Ishikawa (cell line): ENCODE results near the gene RPTOR.

Source experiments
- CEBPB ChIP-seq: IDR thresholded peaks from 2 replicates; pipeline ENCODE4 v1.6.1; 2012
- EGR1 ChIP-seq: IDR thresholded peaks from 2 replicates; pipeline ENCODE4 v1.6.1; 2012
- EP300 ChIP-seq: IDR thresholded peaks from 2 replicates; pipeline ENCODE4 v1.6.1; 2012; ENCODE audit warnings: borderline replicate concordance
- FOXM1 ChIP-seq: IDR thresholded peaks from 2 replicates; pipeline ENCODE4 v1.6.1; 2012; ENCODE audit warnings: low read depth, borderline replicate concordance
- RAD21 ChIP-seq: IDR thresholded peaks from 2 replicates; pipeline ENCODE4 v1.6.1; 2012; ENCODE audit warnings: low read depth
- TAF1 ChIP-seq: IDR thresholded peaks from 2 replicates; pipeline ENCODE4 v1.6.1; 2012; ENCODE audit warnings: low read depth, mild to moderate bottlenecking
- TCF12 ChIP-seq: IDR thresholded peaks from 2 replicates; pipeline ENCODE4 v1.6.1; 2012; ENCODE audit warnings: low read depth
- TEAD4 ChIP-seq: IDR thresholded peaks from 2 replicates; pipeline ENCODE4 v1.6.1; 2012
- YY1 ChIP-seq: IDR thresholded peaks from 2 replicates; pipeline ENCODE4 v1.6.1; 2012; ENCODE audit warnings: low read depth
- ZBTB7A ChIP-seq: IDR thresholded peaks from 2 replicates; pipeline ENCODE4 v1.6.1; 2012; ENCODE audit warnings: low read depth
- TF ChIP-seq, protein P1 (sequence below): IDR thresholded peaks from 2 replicates; pipeline ENCODE4 v1.6.1; 2012; ENCODE audit warnings: low read depth, mild to moderate bottlenecking
- TF ChIP-seq, protein P2 (sequence below): IDR thresholded peaks from 2 replicates; pipeline ENCODE4 v1.6.1; 2012

DNA sequence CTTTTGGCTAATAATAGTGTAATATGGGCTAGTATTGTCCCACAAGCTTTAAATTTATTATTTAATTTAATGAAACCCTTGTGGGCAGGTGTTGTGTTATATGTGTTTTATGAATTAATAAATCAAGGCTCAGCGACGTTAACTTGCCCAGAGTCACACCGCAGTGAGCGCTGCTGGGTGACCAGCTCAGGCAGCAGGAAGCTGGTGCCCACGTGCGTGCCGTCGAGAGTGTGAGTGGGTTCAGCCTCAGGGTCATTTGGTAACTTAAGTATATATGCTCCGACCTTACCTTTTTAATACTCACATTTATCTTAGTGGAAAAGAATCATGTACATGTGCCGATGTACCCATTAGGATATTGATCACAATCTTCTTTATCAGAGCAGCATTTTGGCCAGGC, 309.6 kb downstream of the RPTOR start:
- TF ChIP-seq, protein P1, sequence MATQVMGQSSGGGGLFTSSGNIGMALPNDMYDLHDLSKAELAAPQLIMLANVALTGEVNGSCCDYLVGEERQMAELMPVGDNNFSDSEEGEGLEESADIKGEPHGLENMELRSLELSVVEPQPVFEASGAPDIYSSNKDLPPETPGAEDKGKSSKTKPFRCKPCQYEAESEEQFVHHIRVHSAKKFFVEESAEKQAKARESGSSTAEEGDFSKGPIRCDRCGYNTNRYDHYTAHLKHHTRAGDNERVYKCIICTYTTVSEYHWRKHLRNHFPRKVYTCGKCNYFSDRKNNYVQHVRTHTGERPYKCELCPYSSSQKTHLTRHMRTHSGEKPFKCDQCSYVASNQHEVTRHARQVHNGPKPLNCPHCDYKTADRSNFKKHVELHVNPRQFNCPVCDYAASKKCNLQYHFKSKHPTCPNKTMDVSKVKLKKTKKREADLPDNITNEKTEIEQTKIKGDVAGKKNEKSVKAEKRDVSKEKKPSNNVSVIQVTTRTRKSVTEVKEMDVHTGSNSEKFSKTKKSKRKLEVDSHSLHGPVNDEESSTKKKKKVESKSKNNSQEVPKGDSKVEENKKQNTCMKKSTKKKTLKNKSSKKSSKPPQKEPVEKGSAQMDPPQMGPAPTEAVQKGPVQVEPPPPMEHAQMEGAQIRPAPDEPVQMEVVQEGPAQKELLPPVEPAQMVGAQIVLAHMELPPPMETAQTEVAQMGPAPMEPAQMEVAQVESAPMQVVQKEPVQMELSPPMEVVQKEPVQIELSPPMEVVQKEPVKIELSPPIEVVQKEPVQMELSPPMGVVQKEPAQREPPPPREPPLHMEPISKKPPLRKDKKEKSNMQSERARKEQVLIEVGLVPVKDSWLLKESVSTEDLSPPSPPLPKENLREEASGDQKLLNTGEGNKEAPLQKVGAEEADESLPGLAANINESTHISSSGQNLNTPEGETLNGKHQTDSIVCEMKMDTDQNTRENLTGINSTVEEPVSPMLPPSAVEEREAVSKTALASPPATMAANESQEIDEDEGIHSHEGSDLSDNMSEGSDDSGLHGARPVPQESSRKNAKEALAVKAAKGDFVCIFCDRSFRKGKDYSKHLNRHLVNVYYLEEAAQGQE = no peak
- TF ChIP-seq, protein P2, sequence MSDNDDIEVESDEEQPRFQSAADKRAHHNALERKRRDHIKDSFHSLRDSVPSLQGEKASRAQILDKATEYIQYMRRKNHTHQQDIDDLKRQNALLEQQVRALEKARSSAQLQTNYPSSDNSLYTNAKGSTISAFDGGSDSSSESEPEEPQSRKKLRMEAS = no peak
- TF ChIP-seq YY1 (no peak), CEBPB (no peak), TAF1 (no peak), TCF12 (no peak), EGR1 (no peak), RAD21 (no peak), EP300 (no peak), FOXM1 (no peak), TEAD4 (no peak), ZBTB7A (no peak)
